GM12878 (cell line): ENCODE measurements around the gene AP4E1. TPM values are rescaled to one million over a fixed set of nuclear protein-coding genes. Genes with fewer than 3 reads are reported as not detected.

Experiments
- ATAC-seq: fragments of 200-7000 bp; cut with Tn5 transposase; 3 replicates; pipeline ENCODE4 v1.9.1; 2020; ENCODE audit warnings: mild to moderate bottlenecking, moderate library complexity
- BruUV-seq: library from RNA; stranded (reverse); fragments of 400-500 nt; replicated peaks from 2 replicates; lab custom pipeline; 2021; lab: Mats Ljungman, UMichigan
- CTCF ChIA-PET: fragments of 300-600 bp; sonication (Branson Sonifier 250); formaldehyde crosslinking; extraction: SDS; loops from one replicate; lab custom pipeline; 2021; ENCODE audit warnings: inconsistent platforms; lab: Yijun Ruan, JAX
- POLR2A ChIA-PET: fragments of 350-600 bp; formaldehyde crosslinking; extraction: SDS; loops from one replicate; lab custom pipeline; 2021; ENCODE audit warnings: inconsistent platforms; lab: Charles Lee
- RAD21 ChIA-PET: fragments of 300-600 bp; sonication (Branson Sonifier 250); formaldehyde crosslinking; loops from one replicate; lab custom pipeline; 2023; ENCODE audit warnings: antibody characterized with exemption; ENCODE audit not compliant: unreplicated experiment; lab: Charles Lee
- SMC1A ChIA-PET: fragments of 300-600 bp; sonication (Branson Sonifier 250); formaldehyde crosslinking; loops from one replicate; lab custom pipeline; 2023; ENCODE audit not compliant: unreplicated experiment, uncharacterized antibody; lab: Charles Lee
- DNase-seq: peaks from one replicate; pipeline ENCODE4 v3.0.0-alpha.2; 2011; ENCODE audit warnings: low read depth, low spot score
- FAIRE-seq: peaks from 3 replicates; lab custom pipeline; 2011; peaks lifted over from hg19 to GRCh38; lab: Jason Lieb, UNC
- H2AFZ ChIP-seq: 2 replicates; pipeline ENCODE4 v1.6.0; 2011; ENCODE audit warnings: low read depth, low read length, control low read depth; ENCODE audit not compliant: control insufficient read depth
- H3K27ac ChIP-seq: 2 replicates; pipeline ENCODE4 v1.5.1; 2011; ENCODE audit warnings: control low read depth; ENCODE audit not compliant: control insufficient read depth, insufficient read depth
- H3K27me3 ChIP-seq, 2 experiments: replicated peaks in 1 of 2; 2 replicates each; pipeline versions ENCODE4 v1.6.0 to v1.6.1; 2011; ENCODE audit warnings: low read length in 1 of 2; ENCODE audit not compliant: control insufficient read depth in 2 of 2, insufficient read depth in 2 of 2
- H3K36me3 ChIP-seq, 2 experiments: 2 replicates each; pipeline ENCODE4 v1.5.1; 2011; ENCODE audit warnings: low read length in 1 of 2; ENCODE audit not compliant: control insufficient read depth in 2 of 2, insufficient read depth in 2 of 2
- H3K4me1 ChIP-seq: 2 replicates; pipeline ENCODE4 v1.6.1; 2011; ENCODE audit warnings: mild to moderate bottlenecking, low read length, moderate library complexity, mixed read lengths; ENCODE audit not compliant: control insufficient read depth, insufficient read depth
- H3K4me2 ChIP-seq: 2 replicates; pipeline ENCODE4 v1.6.0; 2011; ENCODE audit warnings: control low read depth; ENCODE audit not compliant: control insufficient read depth, insufficient read depth
- H3K4me3 ChIP-seq: fragments of 200-600 bp; sonication (generic); 2 replicates; pipeline ENCODE4 v1.5.1; 2016
- H3K79me2 ChIP-seq: 2 replicates; pipeline ENCODE4 v1.6.0; 2011; ENCODE audit warnings: low read length; ENCODE audit not compliant: control insufficient read depth, insufficient read depth
- H3K9ac ChIP-seq: 2 replicates; pipeline ENCODE4 v1.8.0; 2011; ENCODE audit warnings: low read length, control low read depth, mixed read lengths; ENCODE audit not compliant: control insufficient read depth, insufficient read depth
- H3K9me3 ChIP-seq: replicated peaks from 3 replicates; pipeline ENCODE4 v1.5.1; 2011; ENCODE audit warnings: mild to moderate bottlenecking, low read length; ENCODE audit not compliant: control insufficient read depth, insufficient read depth
- H4K20me1 ChIP-seq: 2 replicates; pipeline ENCODE4 v1.6.0; 2011; ENCODE audit not compliant: control insufficient read depth, insufficient read depth
- ATF7 ChIP-seq: fragments of 450-650 bp; IDR thresholded peaks from 2 replicates; pipeline ENCODE4 v1.6.1; 2016; ENCODE audit warnings: low read depth, mild to moderate bottlenecking
- BMI1 ChIP-seq: fragments of 450-650 bp; IDR thresholded peaks from 2 replicates; pipeline ENCODE4 v1.6.1; 2016; ENCODE audit warnings: mild to moderate bottlenecking, moderate library complexity, borderline replicate concordance
- CBX3 ChIP-seq: fragments of 200-600 bp; sonication (generic); IDR thresholded peaks from 2 replicates; pipeline ENCODE4 v1.6.1; 2016; ENCODE audit warnings: low read depth, borderline replicate concordance
- CREM ChIP-seq: IDR thresholded peaks from 2 replicates; pipeline ENCODE4 v1.6.1; 2014; ENCODE audit warnings: antibody characterized with exemption, low read depth
- EED ChIP-seq: sonication (generic); IDR thresholded peaks from 2 replicates; pipeline ENCODE4 v1.6.1; 2016; ENCODE audit warnings: antibody characterized with exemption, low read depth
- FOS ChIP-seq: IDR thresholded peaks from 3 replicates; pipeline ENCODE4 v1.6.1; 2011; ENCODE audit warnings: borderline replicate concordance; ENCODE audit not compliant: insufficient read length; ENCODE audit errors: extremely low read depth
- HDAC6 ChIP-seq: fragments of 200-600 bp; sonication (generic); IDR thresholded peaks from one replicate; pipeline ENCODE4 v1.8.0; 2017; ENCODE audit warnings: antibody characterized with exemption; ENCODE audit not compliant: unreplicated experiment
- NBN ChIP-seq: fragments of 450-650 bp; IDR thresholded peaks from 2 replicates; pipeline ENCODE4 v1.6.1; 2016
- NFYB ChIP-seq: IDR thresholded peaks from 2 replicates; pipeline ENCODE4 v1.6.1; 2011; ENCODE audit warnings: low read depth, mild to moderate bottlenecking, low read length, improper control_type of control experiment, moderate library complexity; ENCODE audit not compliant: insufficient read depth
- NR2C2 ChIP-seq: IDR thresholded peaks from 2 replicates; pipeline ENCODE4 v1.6.1; 2011; ENCODE audit warnings: borderline replicate concordance, low read depth; ENCODE audit not compliant: control insufficient read depth, insufficient read length
- NR2F1 ChIP-seq: fragments of 450-650 bp; conservative IDR thresholded peaks from 2 replicates; pipeline ENCODE4 v1.6.1; 2017; ENCODE audit warnings: mild to moderate bottlenecking
- RAD51 ChIP-seq: fragments of 450-650 bp; IDR thresholded peaks from 2 replicates; pipeline ENCODE4 v1.6.1; 2016; ENCODE audit warnings: moderate library complexity, mild to moderate bottlenecking, inconsistent platforms
- RBBP5 ChIP-seq: fragments of 200-600 bp; sonication (generic); conservative IDR thresholded peaks from 2 replicates; pipeline ENCODE4 v1.6.1; 2016
- SIX5 ChIP-seq: IDR thresholded peaks from 2 replicates; pipeline ENCODE4 v1.6.1; 2011; ENCODE audit warnings: mild to moderate bottlenecking, low read depth, low read length, moderate library complexity; ENCODE audit not compliant: severe bottlenecking
- SMAD5 ChIP-seq: IDR thresholded peaks from 2 replicates; pipeline ENCODE4 v1.6.1; 2016; ENCODE audit warnings: antibody characterized with exemption, low read depth
- TCF7 ChIP-seq: IDR thresholded peaks from 2 replicates; pipeline ENCODE4 v1.6.1; 2014; ENCODE audit warnings: antibody characterized with exemption, borderline replicate concordance
- ZBTB11 ChIP-seq: fragments of 450-650 bp; formaldehyde crosslinking; IDR thresholded peaks from 2 replicates; pipeline ENCODE4 v1.5.0; 2022; ENCODE audit warnings: mild to moderate bottlenecking, missing genetic modification characterization
- ZNF274 ChIP-seq: IDR thresholded peaks from one replicate; pipeline ENCODE4 v1.8.0; 2011; ENCODE audit not compliant: insufficient read length, insufficient read depth
- WGBS: methylation state at CpG from one replicate; pipeline ENCODE4 v1.1.6; 2016; ENCODE audit warnings: low lambda C conversion rate; ENCODE audit not compliant: insufficient replicate concordance, insufficient coverage; ENCODE audit errors: missing lambda C conversion rate; 5-methylcytosine and 5-hydroxymethylcytosine counted together
- in situ Hi-C: fragments of 300-500 bp; cut with MboI; formaldehyde crosslinking; loops from 9 replicates; pipeline ENCODE4 v1.14.3; 2018; ENCODE audit warnings: mixed read lengths
- intact Hi-C: fragments of 100-400 bp; cut with micrococcal nuclease; formaldehyde crosslinking; loops from one replicate; pipeline ENCODE4 v1.14.2; 2022; ENCODE audit not compliant: unreplicated experiment
- polyA plus RNA-seq, 11 experiments: library from polyadenylated mRNA; depleted of rRNA in 4 of 11; unstranded in 6 of 11; stranded (reverse) in 5 of 11; fragments of >200 nt; fragmentation: Nextera tagmentation in 4 of 11; fragmentation: Illumina TruSeq in 1 of 11; extraction: Ambion mirVana in 4 of 11; extraction: Trizol in 1 of 11; gene quantifications; 1 replicate in 1 of 11; 2 replicates in 10 of 11; pipeline versions ENCODE4 v1.2.1 to v1.2.3, GENCODE V29; 2011 to 2016; ENCODE audit warnings: inconsistent platforms in 2 of 11, missing spikeins in 2 of 11, low read depth in 1 of 11
- total RNA-seq, 4 experiments: library from RNA; depleted of rRNA in 3 of 4; stranded (reverse); fragments of >200 nt in 3 of 4; fragmentation: Illumina TruSeq in 1 of 4; extraction: Trizol in 1 of 4; gene quantifications; 2 replicates each; pipeline versions ENCODE4 v1.2.1 to v1.2.3, GENCODE V29; 2013 to 2021
- TF ChIP-seq, protein P1 (sequence below): fragments of 450-650 bp; IDR thresholded peaks from 2 replicates; pipeline ENCODE4 v1.6.1; 2017; ENCODE audit warnings: low read depth, mild to moderate bottlenecking, moderate library complexity
- TF ChIP-seq, protein P2 (sequence below), 3 experiments: IDR thresholded peaks in 2 of 3; conservative IDR thresholded peaks in 1 of 3; 2 replicates each; pipeline ENCODE4 v1.5.1; 2011; ENCODE audit warnings: low read depth in 3 of 3, low read length in 3 of 3, mild to moderate bottlenecking in 3 of 3, control low read depth in 2 of 3, moderate library complexity in 2 of 3, inconsistent platforms in 1 of 3, mixed read lengths in 1 of 3; ENCODE audit not compliant: control insufficient read depth in 2 of 3, insufficient read depth in 1 of 3; ENCODE audit errors: extremely low read depth in 1 of 3

AP4E1 gene
- total and polyA plus RNA-seq, 10 of the 15 experiments (the other 5 are each of a cell fraction or from before 2014, with no cell fraction given): 1.2 to 11.4 (median 6.7) TPM

DNA sequence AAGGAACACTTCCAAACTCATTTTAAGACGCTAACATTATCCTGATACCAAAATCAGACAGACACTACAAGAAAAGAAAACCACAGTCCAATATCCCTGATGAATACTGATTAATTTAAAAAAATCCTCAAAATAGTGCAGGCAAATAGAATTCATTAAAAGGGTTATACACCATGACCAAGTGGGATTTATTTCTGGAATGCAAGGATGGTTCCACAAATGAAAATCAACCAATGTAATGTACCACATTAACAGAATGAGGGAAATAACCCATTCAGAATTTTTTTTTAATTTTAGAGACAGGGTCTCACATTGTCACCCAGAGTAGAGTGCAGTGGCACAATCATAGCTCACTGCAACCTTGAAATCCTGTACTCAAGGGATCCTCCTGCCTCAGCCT, 17.3 kb upstream of the AP4E1 start:
- ChIA-PET CTCF (interaction anchor here (1.9 kb wide), 1 partner anchor 14 kb away, joined by 4 read pairs; no protein-coding TSS in a partner anchor), RAD21 (no interaction called here)
- DNase-seq: no peak

More for the DNA sequence above, 17.3 kb upstream of the AP4E1 start:
- no TSS peak for BruUV-seq
- no peaks in the 10 kb centered on the region for H3K79me2 ChIP-seq
- no peaks in the 10 kb centered on the region for H3K36me3 ChIP-seq
- no peaks in the 10 kb centered on the region for H4K20me1 ChIP-seq
- no peak overlapping the region for H3K27ac ChIP-seq
- 93% methylated on average over 1 of the region's 1 CpG for WGBS
- no peak overlapping the region for H3K4me2 ChIP-seq
- no peak overlapping the region for H3K9ac ChIP-seq
- ChIA-PET SMC1A (no interaction called here), POLR2A (no interaction called here)
- H3K9me3 ChIP-seq: peaks cover 7% of the 10 kb centered on the region; the same call in 2 of the 3 replicates
- in situ Hi-C loops: no loop called here
- TF ChIP-seq HDAC6 (no peak), RBBP5 (no peak), RAD51 (no peak), ATF7 (no peak), NBN (no peak), ZNF274 (no peak), SMAD5 (no peak), CREM (no peak), NR2C2 (no peak), EED (no peak), CBX3 (no peak), SIX5 (no peak), BMI1 (no peak), ZBTB11 (CRISPR knock-in tag) (no peak), TCF7 (no peak), NFYB (no peak), FOS (no peak), NR2F1 (no peak)
- TF ChIP-seq, protein P1, sequence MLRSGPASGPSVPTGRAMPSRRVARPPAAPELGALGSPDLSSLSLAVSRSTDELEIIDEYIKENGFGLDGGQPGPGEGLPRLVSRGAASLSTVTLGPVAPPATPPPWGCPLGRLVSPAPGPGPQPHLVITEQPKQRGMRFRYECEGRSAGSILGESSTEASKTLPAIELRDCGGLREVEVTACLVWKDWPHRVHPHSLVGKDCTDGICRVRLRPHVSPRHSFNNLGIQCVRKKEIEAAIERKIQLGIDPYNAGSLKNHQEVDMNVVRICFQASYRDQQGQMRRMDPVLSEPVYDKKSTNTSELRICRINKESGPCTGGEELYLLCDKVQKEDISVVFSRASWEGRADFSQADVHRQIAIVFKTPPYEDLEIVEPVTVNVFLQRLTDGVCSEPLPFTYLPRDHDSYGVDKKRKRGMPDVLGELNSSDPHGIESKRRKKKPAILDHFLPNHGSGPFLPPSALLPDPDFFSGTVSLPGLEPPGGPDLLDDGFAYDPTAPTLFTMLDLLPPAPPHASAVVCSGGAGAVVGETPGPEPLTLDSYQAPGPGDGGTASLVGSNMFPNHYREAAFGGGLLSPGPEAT: no peak
- TF ChIP-seq, protein P2, sequence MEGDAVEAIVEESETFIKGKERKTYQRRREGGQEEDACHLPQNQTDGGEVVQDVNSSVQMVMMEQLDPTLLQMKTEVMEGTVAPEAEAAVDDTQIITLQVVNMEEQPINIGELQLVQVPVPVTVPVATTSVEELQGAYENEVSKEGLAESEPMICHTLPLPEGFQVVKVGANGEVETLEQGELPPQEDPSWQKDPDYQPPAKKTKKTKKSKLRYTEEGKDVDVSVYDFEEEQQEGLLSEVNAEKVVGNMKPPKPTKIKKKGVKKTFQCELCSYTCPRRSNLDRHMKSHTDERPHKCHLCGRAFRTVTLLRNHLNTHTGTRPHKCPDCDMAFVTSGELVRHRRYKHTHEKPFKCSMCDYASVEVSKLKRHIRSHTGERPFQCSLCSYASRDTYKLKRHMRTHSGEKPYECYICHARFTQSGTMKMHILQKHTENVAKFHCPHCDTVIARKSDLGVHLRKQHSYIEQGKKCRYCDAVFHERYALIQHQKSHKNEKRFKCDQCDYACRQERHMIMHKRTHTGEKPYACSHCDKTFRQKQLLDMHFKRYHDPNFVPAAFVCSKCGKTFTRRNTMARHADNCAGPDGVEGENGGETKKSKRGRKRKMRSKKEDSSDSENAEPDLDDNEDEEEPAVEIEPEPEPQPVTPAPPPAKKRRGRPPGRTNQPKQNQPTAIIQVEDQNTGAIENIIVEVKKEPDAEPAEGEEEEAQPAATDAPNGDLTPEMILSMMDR (IDR thresholded peaks at IDR 0.05 in 2 of 3, conservative IDR thresholded peaks at IDR 0.05 in 1 of 3; ENCODE audit: control insufficient read depth in 2 of 3, extremely low read depth in 1 of 3, insufficient read depth in 1 of 3, low read depth in 3 of 3, low read length in 3 of 3): no peak
- no peaks in the 10 kb centered on the region for H3K27me3 ChIP-seq
- intact Hi-C loops: no loop called here
- H3K4me1 ChIP-seq: peaks cover 4% of the 10 kb centered on the region; the same call in 1 of the 2 replicates
- ATAC-seq: no peak
- no peak overlapping the region for H2AFZ ChIP-seq
- no peak overlapping the region for H3K4me3 ChIP-seq
- no peak for FAIRE-seq
